HCT116 (cell line): ENCODE data around the gene SLC25A53. TPM values are rescaled to one million over a fixed set of nuclear protein-coding genes. Genes with fewer than 3 reads are reported as not detected.

Experiments used
- ATAC-seq: fragments of 200-7000 bp; cut with Tn5 transposase; 2 replicates; pipeline ENCODE4 v1.9.1; 2020; ENCODE audit warnings: mild to moderate bottlenecking, moderate library complexity
- BruUV-seq: library from RNA; stranded (reverse); fragments of 400-500 nt; replicated peaks from 2 replicates; lab custom pipeline; 2021; lab: Mats Ljungman, UMichigan
- CTCF ChIA-PET: fragments of 300-600 bp; sonication (Branson Sonifier 250); formaldehyde crosslinking; loops from one replicate; lab custom pipeline; 2021; ENCODE audit warnings: antibody characterized with exemption; lab: Charles Lee
- POLR2A ChIA-PET: fragments of 300-600, 350-600 bp; sonication (Branson Sonifier 250); formaldehyde crosslinking; loops from one replicate; lab custom pipeline; 2021; ENCODE audit warnings: antibody characterized with exemption; lab: Charles Lee
- RAD21 ChIA-PET, 2 experiments: fragments of 300-600 bp; sonication (Branson Sonifier 250); formaldehyde crosslinking; loops; one replicate each; lab custom pipeline; 2023; ENCODE audit warnings: low total read pairs in 2 of 2; ENCODE audit not compliant: uncharacterized antibody in 2 of 2, unreplicated experiment in 2 of 2, low non-redundant PET in 1 of 2; lab: Charles Lee
- DNase-seq: peaks from one replicate; pipeline ENCODE4 v3.0.0-alpha.2; 2010; ENCODE audit warnings: low read depth, low spot score
- H2AFZ ChIP-seq: fragments of 200-600 bp; shearing (Covaris generic), sonication (generic); 2 replicates; pipeline ENCODE4 v1.6.1; 2017; ENCODE audit warnings: low read depth, mixed run types, mixed read lengths, antibody characterized with exemption, low read length; ENCODE audit not compliant: poor library complexity, severe bottlenecking
- H3K27ac ChIP-seq: 2 replicates; pipeline ENCODE4 v1.5.1; 2012; ENCODE audit warnings: low read depth, low read length
- H3K27me3 ChIP-seq: fragments of 200-600 bp; sonication (generic); 2 replicates; pipeline ENCODE4 v1.6.1; 2016; ENCODE audit warnings: mixed run types, low read length, mixed read lengths; ENCODE audit not compliant: insufficient read depth
- H3K36me3 ChIP-seq, 2 experiments: fragments of 200-500 bp in 1 of 2; fragments of 200-600 bp in 1 of 2; sonication (Bioruptor generic) in 1 of 2; sonication (generic) in 1 of 2; 2 replicates each; pipeline versions ENCODE4 v1.5.1 to v1.6.1; 2014 to 2016; ENCODE audit warnings: low read length in 2 of 2, inconsistent platforms in 1 of 2, mixed read lengths in 1 of 2, mixed run types in 1 of 2; ENCODE audit not compliant: insufficient read depth in 2 of 2, control insufficient read depth in 1 of 2
- H3K4me1 ChIP-seq, 2 experiments: fragments of 200-600 bp in 1 of 2; sonication (generic) in 1 of 2; 2 replicates each; pipeline versions ENCODE4 v1.5.1 to v1.6.1; 2012 to 2017; ENCODE audit warnings: low read length in 2 of 2, inconsistent platforms in 1 of 2, mild to moderate bottlenecking in 1 of 2, mixed read lengths in 1 of 2, mixed run types in 1 of 2, moderate library complexity in 1 of 2; ENCODE audit not compliant: insufficient read depth in 2 of 2, control insufficient read depth in 1 of 2
- H3K4me2 ChIP-seq: fragments of 200-600 bp; sonication (generic); 2 replicates; pipeline ENCODE4 v1.6.1; 2017; ENCODE audit warnings: mixed run types, low read length, mixed read lengths
- H3K4me3 ChIP-seq, 2 experiments: fragments of 200-600 bp in 1 of 2; sonication (generic) in 1 of 2; replicated peaks in 1 of 2; 2 replicates each; pipeline ENCODE4 v1.5.1; 2011 to 2016; ENCODE audit warnings: low read length in 2 of 2, control low read depth in 1 of 2, low read depth in 1 of 2, mild to moderate bottlenecking in 1 of 2, mixed read lengths in 1 of 2, mixed run types in 1 of 2
- H3K79me2 ChIP-seq: fragments of 200-600 bp; sonication (generic); 2 replicates; pipeline ENCODE4 v1.6.1; 2017; ENCODE audit warnings: mild to moderate bottlenecking, mixed run types, low read length, moderate library complexity, mixed read lengths; ENCODE audit not compliant: insufficient read depth
- H3K9ac ChIP-seq: fragments of 200-600 bp; sonication (generic); 2 replicates; pipeline ENCODE4 v1.6.1; 2016; ENCODE audit warnings: low read length, mixed read lengths
- H3K9me2 ChIP-seq: fragments of 200-600 bp; sonication (generic), shearing (Covaris generic); 2 replicates; pipeline ENCODE4 v1.6.1; 2017; ENCODE audit warnings: mixed run types, mild to moderate bottlenecking, moderate library complexity; ENCODE audit not compliant: insufficient read depth
- H3K9me3 ChIP-seq, 2 experiments: fragments of 200-500 bp in 1 of 2; fragments of 200-600 bp in 1 of 2; sonication (Bioruptor generic) in 1 of 2; sonication (generic) in 1 of 2; 2 replicates each; pipeline ENCODE4 v1.6.1; 2014 to 2017; ENCODE audit warnings: low read length in 2 of 2, mixed read lengths in 2 of 2, inconsistent platforms in 1 of 2, low read depth in 1 of 2, mild to moderate bottlenecking in 1 of 2, mixed run types in 1 of 2, moderate library complexity in 1 of 2; ENCODE audit not compliant: control insufficient read depth in 1 of 2, insufficient read depth in 1 of 2
- H4K20me1 ChIP-seq: fragments of 200-600 bp; sonication (generic), shearing (Covaris generic); 2 replicates; pipeline ENCODE4 v1.6.1; 2017; ENCODE audit warnings: mixed run types, mild to moderate bottlenecking, moderate library complexity; ENCODE audit not compliant: insufficient read depth
- EZH2phosphoT487 ChIP-seq: fragments of 200-600 bp; IDR thresholded peaks from 2 replicates; pipeline ENCODE4 v1.6.1; 2018; ENCODE audit warnings: antibody characterized with exemption, borderline replicate concordance
- POLR2AphosphoS5 ChIP-seq: IDR thresholded peaks from 2 replicates; pipeline ENCODE4 v1.6.1; 2011; ENCODE audit warnings: mild to moderate bottlenecking, low read depth, low read length, moderate library complexity
- RAD21 ChIP-seq: IDR thresholded peaks from 2 replicates; pipeline ENCODE4 v1.6.1; 2012; ENCODE audit warnings: low read depth, mild to moderate bottlenecking
- SIN3A ChIP-seq: IDR thresholded peaks from 2 replicates; pipeline ENCODE4 v1.6.1; 2012; ENCODE audit warnings: low read depth
- SP1 ChIP-seq: IDR thresholded peaks from 2 replicates; pipeline ENCODE4 v1.6.1; 2012; ENCODE audit warnings: low read depth
- YY1 ChIP-seq: IDR thresholded peaks from 2 replicates; pipeline ENCODE4 v1.6.1; 2011; ENCODE audit warnings: low read length, low read depth, moderate library complexity, mild to moderate bottlenecking; ENCODE audit not compliant: insufficient replicate concordance; ENCODE audit errors: extremely low read depth
- ZFX ChIP-seq: fragments of 450-650 bp; IDR thresholded peaks from 2 replicates; pipeline ENCODE4 v1.6.1; 2017
- intact Hi-C: fragments of 100-400 bp; cut with micrococcal nuclease; formaldehyde crosslinking; loops from 2 replicates; pipeline ENCODE4 v1.10.0; 2022
- total RNA-seq: library from RNA; stranded (reverse); gene quantifications from one replicate; pipeline ENCODE4 v1.2.1, GENCODE V29; 2021; ENCODE audit not compliant: unreplicated experiment

SLC25A53 gene
- total RNA-seq, 1 experiment from 2014 or later: 3.4 TPM

GRCh38 chrX:104165894-104166734 lies 9.3 kb upstream of the SLC25A53 start, which contains the start of gene FAM199X (continued):
- TF ChIP-seq POLR2AphosphoS5 (peak; percentile 72), ZFX (peak; percentile 63), RAD21 (no peak), SP1 (no peak), YY1 (no peak)

GRCh38 chrX:104151037-104151436 lies 5.8 kb downstream of the SLC25A53 start:
- no TSS peak for BruUV-seq
- ChIA-PET CTCF (no interaction called here), POLR2A (no interaction called here)

More at GRCh38 chrX:104151037-104151436, 5.8 kb downstream of the SLC25A53 start:
- TF ChIP-seq POLR2AphosphoS5 (no peak), EZH2phosphoT487 (no peak), SIN3A (no peak), SP1 (no peak)
- 0 out of 2 replicates have a peak, but pooled peaks cover 8% of the 10 kb centered on the region for H3K79me2 ChIP-seq
- DNase-seq: no peak
- intact Hi-C loops: no loop called here
- RAD21 ChIA-PET: no interaction called here
- no peaks in the 10 kb centered on the region for H4K20me1 ChIP-seq
- no peak overlapping the region for H3K4me2 ChIP-seq
- no peaks in the 10 kb centered on the region for H3K27me3 ChIP-seq
- H3K4me3 ChIP-seq: no peak overlapping the region
- no peaks in the 10 kb centered on the region for H3K4me1 ChIP-seq
- no peaks in the 10 kb centered on the region for H3K36me3 ChIP-seq
- no peak overlapping the region for H3K9ac ChIP-seq
- H2AFZ ChIP-seq: no peak overlapping the region
- ATAC-seq: no peak
- H3K9me2 ChIP-seq: no peaks in the 10 kb centered on the region
- no peaks in the 10 kb centered on the region for H3K9me3 ChIP-seq
- no peak overlapping the region for H3K27ac ChIP-seq
